ENCODE measurements around the gene TRIL. TPM values are rescaled to one million over a fixed set of nuclear protein-coding genes. Genes with fewer than 3 reads are reported as not detected.

The TRIL gene
- not detected in 5 replicates for total RNA-seq (2022; extraction: Qiagen RNA extraction; ENCODE audit: low read depth)

DNA sequence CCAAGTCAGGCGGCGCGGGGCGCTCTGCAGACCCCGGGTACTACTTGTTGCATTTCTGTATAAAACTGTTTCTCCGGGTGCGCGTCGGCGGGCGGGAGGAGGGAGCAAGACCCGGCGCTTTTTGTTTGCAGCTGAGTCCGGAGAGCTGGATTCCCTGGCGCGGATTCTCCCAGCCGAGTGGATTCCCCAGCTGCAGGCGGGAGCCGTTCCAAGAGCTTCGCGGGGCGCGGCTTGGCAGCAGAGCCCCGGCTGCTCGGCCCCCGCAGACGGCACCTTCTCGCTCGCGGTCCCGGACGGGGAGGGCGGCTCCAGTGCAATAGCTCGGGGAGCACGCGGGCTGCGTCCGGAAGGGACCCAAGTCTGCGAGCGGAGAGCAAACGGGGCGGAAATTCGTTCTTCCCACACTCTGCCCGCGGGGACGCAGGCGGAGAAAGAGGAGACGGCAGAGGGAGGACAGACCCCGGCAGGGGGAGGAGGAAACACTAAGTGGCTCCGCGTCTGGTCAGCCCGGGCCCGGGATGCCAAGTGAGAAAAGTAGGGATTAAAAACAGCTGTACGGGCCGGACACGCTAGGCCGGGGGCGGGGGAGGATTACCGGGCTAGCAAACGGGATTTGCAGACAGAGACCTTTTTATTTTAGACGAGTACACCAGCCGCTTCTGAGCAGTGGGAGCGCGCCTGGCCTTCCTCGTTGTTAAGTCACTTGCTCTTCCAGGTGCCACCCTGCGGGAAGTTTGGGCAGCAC is at the start of gene TRIL:
Gene TRIL, minus strand, starts transcription at position 96 of the 745 bp plus-strand sequence. CDS start 284 bp downstream, outside the sequence.

Other genes starting within 250 kb of the TRIL start
- gene CPVL, start 188.2 kb upstream of the TRIL start, total RNA-seq (2022; extraction: Qiagen RNA extraction; ENCODE audit: low read depth) = 0.16 to 0.45 TPM (median 0.25 TPM) in 4 of 5 replicates, not detected in the other
- 0.06 TPM in 1 of 5 replicates, not detected in the others for gene CHN2, start 236.4 kb upstream of the TRIL start, total RNA-seq (2022; extraction: Qiagen RNA extraction; ENCODE audit: low read depth)